KMS-11 (cell line): ENCODE measurements around the gene REXO4.

Source experiments
- H2AFZ ChIP-seq: fragments of 200-600 bp; sonication (generic); 2 replicates; pipeline ENCODE4 v1.6.1; 2016; ENCODE audit warnings: antibody characterized with exemption, mixed run types, low read depth
- H3K27ac ChIP-seq: fragments of 200-600 bp; sonication (generic); 2 replicates; pipeline ENCODE4 v1.6.1; 2016; ENCODE audit warnings: mild to moderate bottlenecking, mixed run types
- H3K27me3 ChIP-seq: fragments of 200-600 bp; sonication (generic); 2 replicates; pipeline ENCODE4 v1.6.1; 2017; ENCODE audit warnings: mild to moderate bottlenecking, low read depth, mixed run types, moderate library complexity; ENCODE audit not compliant: insufficient read depth
- H3K36me3 ChIP-seq: fragments of 200-600 bp; sonication (generic); 2 replicates; pipeline ENCODE4 v1.6.1; 2017; ENCODE audit warnings: mild to moderate bottlenecking, mixed run types; ENCODE audit not compliant: insufficient read depth
- H3K4me1 ChIP-seq: fragments of 200-600 bp; sonication (generic); 2 replicates; pipeline ENCODE4 v1.6.1; 2016; ENCODE audit warnings: mild to moderate bottlenecking, low read depth, mixed run types; ENCODE audit not compliant: poor library complexity, severe bottlenecking
- H3K4me2 ChIP-seq: fragments of 200-600 bp; sonication (generic); 2 replicates; pipeline ENCODE4 v1.7.0; 2016; ENCODE audit warnings: mild to moderate bottlenecking, mixed run types
- H3K4me3 ChIP-seq: fragments of 200-600 bp; sonication (generic); IDR thresholded peaks from 2 replicates; pipeline ENCODE4 v1.6.1; 2017; ENCODE audit warnings: low read depth, low read length, mixed read lengths; ENCODE audit not compliant: insufficient read depth
- H3K79me2 ChIP-seq: fragments of 200-600 bp; sonication (generic); 2 replicates; pipeline ENCODE4 v1.6.1; 2016; ENCODE audit warnings: low read depth, mixed run types; ENCODE audit not compliant: insufficient read depth
- H3K9ac ChIP-seq: fragments of 200-600 bp; sonication (generic); 2 replicates; pipeline ENCODE4 v1.6.1; 2016; ENCODE audit warnings: mild to moderate bottlenecking, mixed run types
- H4K20me1 ChIP-seq: fragments of 200-600 bp; sonication (generic); 2 replicates; pipeline ENCODE4 v1.6.1; 2016; ENCODE audit warnings: mild to moderate bottlenecking, mixed run types; ENCODE audit not compliant: insufficient read depth
- CTCF ChIP-seq: fragments of 200-600 bp; sonication (generic); conservative IDR thresholded peaks from 2 replicates; pipeline ENCODE4 v1.6.1; 2017; ENCODE audit warnings: low read depth, mild to moderate bottlenecking, antibody characterized with exemption, low read length, moderate library complexity, mixed read lengths

Gene REXO4

DNA sequence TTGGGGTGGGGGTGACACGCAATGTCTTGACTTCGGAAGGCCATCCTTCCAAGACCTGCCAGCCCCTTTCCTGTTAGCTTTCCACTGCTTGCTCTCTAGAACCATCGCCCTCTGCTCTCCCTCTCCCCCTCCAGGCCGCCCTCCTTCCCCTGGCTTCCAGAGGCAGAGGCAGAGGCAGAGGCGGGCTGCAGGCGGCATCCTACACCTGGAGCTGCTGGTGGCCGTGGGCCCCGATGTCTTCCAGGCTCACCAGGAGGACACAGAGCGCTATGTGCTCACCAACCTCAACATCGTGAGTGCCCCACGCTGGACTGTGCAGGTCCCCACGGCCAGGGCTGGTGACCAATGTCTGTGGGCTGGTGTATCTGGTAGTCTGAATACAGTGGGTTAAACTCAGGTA is 6.4 kb upstream of the REXO4 start:
- H3K79me2 ChIP-seq = no peaks in the 10 kb centered on the region
- H3K4me3 ChIP-seq = no peak overlapping the region
- H3K36me3 ChIP-seq = no peaks in the 10 kb centered on the region
- no peak overlapping the region for H3K27ac ChIP-seq
- peaks cover 67% of the 10 kb centered on the region for H3K27me3 ChIP-seq
- H3K9ac ChIP-seq = no peak overlapping the region
- peaks cover 6% of the 10 kb centered on the region for H3K4me1 ChIP-seq
- no peaks in the 10 kb centered on the region for H4K20me1 ChIP-seq
- H2AFZ ChIP-seq = no peak overlapping the region
- TF ChIP-seq CTCF = no peak
- no peak overlapping the region for H3K4me2 ChIP-seq

GRCh38 chr9:133423216-133423615 is 5.4 kb upstream of the REXO4 start:
- no peaks in the 10 kb centered on the region for H3K79me2 ChIP-seq
- H3K9ac ChIP-seq = no peak overlapping the region
- H3K27me3 ChIP-seq = peaks cover 67% of the 10 kb centered on the region
- H3K4me1 ChIP-seq = peaks cover 6% of the 10 kb centered on the region
- H3K36me3 ChIP-seq = no peaks in the 10 kb centered on the region
- TF ChIP-seq CTCF = no peak
- no peak overlapping the region for H3K4me2 ChIP-seq
- H3K4me3 ChIP-seq = no peak overlapping the region
- H4K20me1 ChIP-seq = no peaks in the 10 kb centered on the region
- H3K27ac ChIP-seq = no peak overlapping the region
- H2AFZ ChIP-seq = no peak overlapping the region

DNA sequence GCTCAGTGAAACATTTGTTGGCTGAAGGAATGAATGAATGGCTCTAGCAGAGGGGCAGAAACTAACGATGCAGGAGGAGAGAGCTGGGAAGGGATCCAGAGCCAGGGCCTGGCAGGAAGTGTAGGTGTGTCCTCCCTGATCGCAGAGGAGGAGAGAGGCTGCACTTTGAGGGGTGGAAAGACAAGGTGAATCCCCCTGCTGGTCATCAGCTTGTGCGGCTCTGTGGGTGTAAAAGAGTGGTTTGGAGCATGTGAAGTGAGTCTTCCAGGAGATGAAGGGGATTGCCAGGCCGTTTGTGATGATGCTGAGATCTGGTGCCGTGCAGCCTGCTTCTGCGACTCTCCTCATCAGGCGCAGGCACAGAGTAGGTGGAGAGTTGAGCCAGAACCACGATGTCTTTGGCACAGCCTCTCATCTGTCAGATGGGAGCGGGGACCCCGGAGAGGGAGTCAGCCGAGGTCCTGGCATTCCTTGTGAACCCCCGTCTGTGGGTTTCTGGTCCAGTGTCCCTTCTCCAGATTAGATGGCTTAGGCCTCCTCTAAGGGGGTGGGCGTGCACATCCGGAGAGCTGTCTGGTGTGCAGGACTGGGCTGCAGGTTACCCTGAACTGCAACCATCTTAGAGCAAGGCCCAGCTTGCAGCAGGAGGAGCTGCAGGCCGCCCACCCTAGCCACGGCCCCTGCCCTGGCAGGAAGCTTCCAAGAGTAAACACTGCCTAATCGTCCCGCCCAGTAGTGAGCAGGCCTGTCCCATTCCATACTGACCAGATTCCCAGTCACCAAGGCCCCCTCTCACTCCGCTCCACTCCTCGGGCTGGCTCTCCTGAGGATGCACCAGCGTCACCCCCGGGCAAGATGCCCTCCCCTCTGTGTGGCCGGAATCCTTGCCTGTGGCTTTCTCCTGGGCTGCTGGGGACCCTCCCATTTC is 4.1 kb upstream of the REXO4 start, which contains the start of gene ADAMTS13:
TSS of gene ADAMTS13 (plus strand) at position 753 of the 928 bp plus-strand sequence. CDS start at position 830, 77 bp downstream.
- Histone ChIP-seq H3K4me3 (no peak within 1 kb of the TSS), H3K27me3 (peaks cover 54% of the 10 kb centered on the region), H3K4me2 (no peak within 1 kb of the TSS), H3K79me2 (peaks cover 7% of the 10 kb centered on the region; the same call in 1 of the 2 replicates), H3K36me3 (no peaks in the 10 kb centered on the region), H4K20me1 (no peaks in the 10 kb centered on the region), H2AFZ (no peak within 1 kb of the TSS), H3K9ac (no peak within 1 kb of the TSS), H3K4me1 (peaks cover 6% of the 10 kb centered on the region), H3K27ac (no peak within 1 kb of the TSS)
- no peak for TF ChIP-seq CTCF

DNA sequence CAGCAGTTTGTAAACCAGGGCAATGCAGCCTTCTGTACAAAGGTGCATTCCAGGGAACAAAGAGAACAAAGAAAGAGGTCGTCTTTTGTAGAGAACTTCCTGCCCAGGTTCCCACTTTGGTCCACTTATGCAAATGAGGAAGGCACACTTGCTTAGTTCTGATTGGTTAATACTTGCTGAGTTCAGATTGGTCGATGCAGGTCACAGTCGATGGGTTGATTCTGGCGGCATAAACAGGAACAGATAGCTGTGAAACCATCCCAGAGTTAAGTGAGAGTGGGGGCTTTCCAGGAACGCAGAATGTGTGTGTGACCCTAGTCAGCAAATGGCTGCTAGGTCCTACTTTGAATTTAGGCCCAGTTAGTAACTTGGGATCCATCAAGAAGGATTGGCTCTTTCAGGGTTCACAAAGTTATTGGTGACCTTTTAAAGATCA is 2.6 kb upstream of the REXO4 start:
- Histone ChIP-seq H2AFZ (no peak overlapping the region), H3K27ac (no peak overlapping the region), H3K9ac (no peak overlapping the region), H3K4me2 (no peak overlapping the region), H4K20me1 (no peaks in the 10 kb centered on the region), H3K27me3 (peaks cover 39% of the 10 kb centered on the region), H3K79me2 (peaks cover 18% of the 10 kb centered on the region; the same call in 1 of the 2 replicates), H3K4me3 (no peak overlapping the region), H3K4me1 (peaks cover 11% of the 10 kb centered on the region), H3K36me3 (no peaks in the 10 kb centered on the region)
- no peak for TF ChIP-seq CTCF
